ENCODE results near the gene TFEB.

DNA sequence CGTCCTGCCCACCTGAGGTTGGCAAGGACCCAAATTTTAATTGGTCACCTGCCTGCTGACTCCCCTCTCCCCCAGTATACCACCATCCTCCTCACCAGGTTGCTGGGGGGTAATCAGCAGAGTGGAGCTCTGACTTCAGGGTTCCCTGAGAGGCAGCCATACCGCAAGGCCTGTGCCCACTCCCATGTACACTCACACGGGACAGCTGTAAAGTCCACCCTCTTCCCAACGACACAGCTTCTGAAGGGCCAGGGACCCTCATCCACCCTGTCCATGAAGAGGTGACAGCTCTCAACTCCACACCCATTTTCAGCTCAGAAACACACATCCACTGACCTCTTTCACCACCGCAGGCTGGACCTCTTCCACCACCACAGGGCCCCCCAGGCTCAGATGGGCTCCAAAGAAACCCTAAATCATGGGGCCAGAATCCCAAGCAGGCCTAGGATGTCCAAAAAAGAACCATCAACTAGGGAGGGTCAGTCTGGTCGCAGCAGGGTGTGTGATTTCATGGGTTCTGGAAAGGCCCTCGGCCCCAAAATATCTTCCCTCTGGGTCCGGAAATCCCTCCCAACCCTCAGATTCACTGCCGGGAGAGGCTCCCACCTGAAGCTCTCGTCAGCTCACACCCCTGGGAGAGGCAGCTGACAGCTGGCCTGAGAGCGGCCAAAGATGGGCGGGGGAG is 30.0 kb downstream of the TFEB start:
- TF ChIP-seq EP300 (IDR thresholded peaks at IDR 0.05) = no peak
- TF ChIP-seq, protein P1, sequence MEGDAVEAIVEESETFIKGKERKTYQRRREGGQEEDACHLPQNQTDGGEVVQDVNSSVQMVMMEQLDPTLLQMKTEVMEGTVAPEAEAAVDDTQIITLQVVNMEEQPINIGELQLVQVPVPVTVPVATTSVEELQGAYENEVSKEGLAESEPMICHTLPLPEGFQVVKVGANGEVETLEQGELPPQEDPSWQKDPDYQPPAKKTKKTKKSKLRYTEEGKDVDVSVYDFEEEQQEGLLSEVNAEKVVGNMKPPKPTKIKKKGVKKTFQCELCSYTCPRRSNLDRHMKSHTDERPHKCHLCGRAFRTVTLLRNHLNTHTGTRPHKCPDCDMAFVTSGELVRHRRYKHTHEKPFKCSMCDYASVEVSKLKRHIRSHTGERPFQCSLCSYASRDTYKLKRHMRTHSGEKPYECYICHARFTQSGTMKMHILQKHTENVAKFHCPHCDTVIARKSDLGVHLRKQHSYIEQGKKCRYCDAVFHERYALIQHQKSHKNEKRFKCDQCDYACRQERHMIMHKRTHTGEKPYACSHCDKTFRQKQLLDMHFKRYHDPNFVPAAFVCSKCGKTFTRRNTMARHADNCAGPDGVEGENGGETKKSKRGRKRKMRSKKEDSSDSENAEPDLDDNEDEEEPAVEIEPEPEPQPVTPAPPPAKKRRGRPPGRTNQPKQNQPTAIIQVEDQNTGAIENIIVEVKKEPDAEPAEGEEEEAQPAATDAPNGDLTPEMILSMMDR (IDR thresholded peaks at IDR 0.05) = no peak

Data from ovary (tissue), 3 donors.